T-helper 2 cell treated with Interferon-gamma antibody and Interleukin-4, amounts not matched to agents 5 μg/mL and 100 μg/mL, for 36 hours (primary cell): ENCODE measurements around the gene KCNJ2.

Experiments used
- DNase-seq: peaks from one replicate; pipeline ENCODE4 v3.0.0; 2021; ENCODE audit warnings: low spot score
- H3K27ac Mint-ChIP-seq: one replicate; pipeline ENCODE4 v1.8.0; 2021; ENCODE audit warnings: mild to moderate bottlenecking, mixed read lengths
- H3K27me3 Mint-ChIP-seq: one replicate; pipeline ENCODE4 v1.8.0; 2021; ENCODE audit warnings: low read depth, mixed read lengths
- H3K36me3 Mint-ChIP-seq: one replicate; pipeline ENCODE4 v1.8.0; 2021; ENCODE audit warnings: low read depth, mixed read lengths
- H3K4me1 Mint-ChIP-seq: one replicate; pipeline ENCODE4 v1.8.0; 2021; ENCODE audit warnings: low read depth, mixed read lengths
- H3K4me3 Mint-ChIP-seq: one replicate; pipeline ENCODE4 v1.8.0; 2022; ENCODE audit warnings: mild to moderate bottlenecking, moderate library complexity, mixed read lengths
- H3K9me3 Mint-ChIP-seq: one replicate; pipeline ENCODE4 v1.8.0; 2021; ENCODE audit warnings: mixed read lengths

The KCNJ2 gene

DNA sequence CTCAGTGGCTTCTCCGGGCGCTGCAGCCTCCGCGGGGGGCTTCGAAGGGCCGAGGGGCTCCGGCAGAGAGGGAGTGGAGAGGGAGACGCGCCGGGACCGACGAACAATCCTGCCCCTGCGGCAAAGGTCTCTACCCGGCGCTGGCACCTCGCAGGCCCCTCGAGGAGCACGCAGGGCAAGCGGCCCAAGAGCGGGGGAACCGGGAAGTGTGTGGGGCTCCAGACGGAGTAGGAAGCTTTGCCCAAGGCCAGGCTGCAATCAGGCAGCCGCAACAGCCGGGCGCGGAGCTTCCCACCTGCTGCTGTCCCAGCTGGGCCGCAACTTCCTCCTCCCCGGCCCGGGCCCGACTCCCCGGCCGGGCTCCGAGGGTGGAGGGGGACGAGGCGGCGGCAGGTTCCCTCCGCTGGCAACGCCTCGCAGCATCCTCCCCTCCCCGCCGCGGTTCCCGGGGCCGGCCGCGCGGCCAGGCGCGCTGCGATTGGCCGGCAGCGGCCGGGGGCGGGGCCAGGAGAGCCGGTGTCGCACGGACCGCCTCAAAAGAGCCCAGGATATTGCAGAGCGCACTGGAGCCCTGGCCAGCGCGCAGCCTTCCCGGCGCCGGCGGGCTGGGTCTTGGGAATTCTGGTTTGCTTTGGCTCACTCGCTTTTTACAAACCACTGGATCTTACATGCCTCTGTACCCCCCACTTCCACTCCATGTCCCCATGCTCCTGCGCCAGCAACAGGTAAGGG, at the start of gene KCNJ2:
Gene KCNJ2, plus strand, starts transcription at position 556 of the 732 bp plus-strand sequence. CDS start 5,508 bp downstream, outside the sequence.
- Mint-ChIP-seq H3K4me3 (peak within 1 kb of the TSS; percentile 81), H3K9me3 (no peaks in the 10 kb centered on the region), H3K27me3 (peaks cover 62% of the 10 kb centered on the region), H3K36me3 (no peaks in the 10 kb centered on the region), H3K4me1 (peaks cover 9% of the 10 kb centered on the region), H3K27ac (no peak within 1 kb of the TSS)
- DNase-seq: peak; percentile 74

DNA sequence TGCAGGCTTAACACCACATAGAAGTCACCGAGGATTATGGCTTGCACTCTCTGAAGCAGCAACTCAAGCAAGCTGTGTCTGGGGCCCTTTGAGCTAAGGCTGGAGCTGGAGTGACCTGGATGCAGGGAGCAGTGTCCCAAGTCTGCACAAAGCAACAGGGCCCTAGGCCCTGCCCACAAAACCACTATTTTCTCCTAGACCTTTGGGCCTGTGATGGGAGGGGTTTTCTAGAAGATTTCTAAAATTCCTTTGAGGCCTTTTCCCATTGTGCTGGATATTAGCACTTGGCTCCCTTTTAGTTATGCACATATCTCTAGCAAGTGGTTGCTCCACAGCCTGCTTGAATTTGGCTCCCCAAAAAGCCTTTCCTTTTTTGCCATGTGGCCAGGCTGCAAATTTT, 49.8 kb upstream of the KCNJ2 start:
- peaks cover 7% of the 10 kb centered on the region for H3K4me1 Mint-ChIP-seq
- peaks cover 2% of the 10 kb centered on the region for H3K27me3 Mint-ChIP-seq
- H3K9me3 Mint-ChIP-seq: no peaks in the 10 kb centered on the region
- no peak overlapping the region for H3K27ac Mint-ChIP-seq
- no peak overlapping the region for H3K4me3 Mint-ChIP-seq
- DNase-seq: no peak
- no peaks in the 10 kb centered on the region for H3K36me3 Mint-ChIP-seq

DNA sequence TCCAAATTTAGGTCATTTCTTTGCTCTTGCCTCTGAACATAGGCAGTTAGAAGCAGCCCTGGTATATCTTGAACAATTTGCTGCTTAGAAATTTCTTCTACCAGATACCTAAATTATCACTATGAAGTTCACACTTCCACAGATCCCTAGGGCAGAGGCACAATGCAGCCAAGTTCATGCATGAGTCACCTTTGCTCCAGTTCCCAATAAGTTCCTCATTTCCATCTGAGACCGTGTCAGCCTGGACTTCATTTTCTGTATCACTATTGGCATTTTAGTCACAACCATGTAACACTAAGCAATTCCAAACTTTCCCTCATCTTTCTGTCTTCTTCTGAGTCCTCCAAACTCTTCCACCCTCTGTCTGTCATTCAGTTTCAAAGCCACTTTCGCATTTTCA, 49.3 kb upstream of the KCNJ2 start:
- no peak for DNase-seq
- no peaks in the 10 kb centered on the region for H3K36me3 Mint-ChIP-seq
- peaks cover 9% of the 10 kb centered on the region for H3K4me1 Mint-ChIP-seq
- H3K9me3 Mint-ChIP-seq: no peaks in the 10 kb centered on the region
- H3K4me3 Mint-ChIP-seq: no peak overlapping the region
- H3K27ac Mint-ChIP-seq: no peak overlapping the region
- H3K27me3 Mint-ChIP-seq: peaks cover 2% of the 10 kb centered on the region

DNA sequence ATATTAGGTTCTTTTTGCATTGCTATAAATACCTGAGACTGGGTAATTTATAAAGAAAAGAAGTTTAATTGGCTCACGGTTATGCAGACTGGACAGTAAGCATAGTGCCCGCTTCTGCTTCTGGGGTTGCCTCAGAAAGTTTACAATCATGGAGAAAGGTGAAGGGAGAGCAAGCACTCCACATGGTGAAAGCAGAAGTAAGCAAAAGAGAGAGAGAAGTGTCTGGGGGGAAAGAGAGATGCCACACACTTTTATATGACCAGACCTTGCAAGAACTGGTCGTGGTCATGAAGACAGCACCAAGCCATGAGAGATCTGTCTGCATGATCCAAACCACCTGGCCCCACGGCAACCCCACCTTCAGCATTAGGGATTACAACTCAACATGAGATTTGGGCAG, 48.9 kb upstream of the KCNJ2 start:
- DNase-seq: no peak
- Mint-ChIP-seq H3K27me3 (peaks cover 2% of the 10 kb centered on the region), H3K27ac (no peak overlapping the region), H3K9me3 (no peaks in the 10 kb centered on the region), H3K4me1 (peaks cover 9% of the 10 kb centered on the region), H3K4me3 (no peak overlapping the region), H3K36me3 (no peaks in the 10 kb centered on the region)

DNA sequence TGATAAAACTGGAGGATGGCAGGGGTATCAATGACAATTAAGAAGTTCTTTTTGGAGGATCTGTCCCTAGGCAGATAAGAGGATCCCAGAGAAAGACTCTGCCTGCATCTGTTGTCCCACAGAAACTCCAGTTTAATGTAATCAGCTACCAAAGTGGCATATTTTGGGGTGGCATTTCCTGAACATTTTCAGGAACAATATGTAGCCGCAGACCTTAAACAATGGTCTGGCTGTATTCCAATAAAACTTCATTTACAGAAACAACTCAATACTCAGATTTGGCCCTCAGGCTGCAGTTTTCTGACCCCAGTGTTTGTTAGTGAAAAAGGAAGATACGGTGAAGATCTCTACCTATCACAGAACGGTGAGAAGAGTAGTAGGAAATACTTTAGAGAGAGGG, 48.2 kb upstream of the KCNJ2 start:
- H3K9me3 Mint-ChIP-seq: no peaks in the 10 kb centered on the region
- H3K4me3 Mint-ChIP-seq: no peak overlapping the region
- H3K4me1 Mint-ChIP-seq: peaks cover 9% of the 10 kb centered on the region
- H3K36me3 Mint-ChIP-seq: no peaks in the 10 kb centered on the region
- no peak for DNase-seq
- no peaks in the 10 kb centered on the region for H3K27me3 Mint-ChIP-seq
- no peak overlapping the region for H3K27ac Mint-ChIP-seq

- DNase-seq: no peak
- H3K4me1 Mint-ChIP-seq: peaks cover 9% of the 10 kb centered on the region
Observed at GRCh38 chr17:70123193-70123592, 46.1 kb upstream of the KCNJ2 start.

DNA sequence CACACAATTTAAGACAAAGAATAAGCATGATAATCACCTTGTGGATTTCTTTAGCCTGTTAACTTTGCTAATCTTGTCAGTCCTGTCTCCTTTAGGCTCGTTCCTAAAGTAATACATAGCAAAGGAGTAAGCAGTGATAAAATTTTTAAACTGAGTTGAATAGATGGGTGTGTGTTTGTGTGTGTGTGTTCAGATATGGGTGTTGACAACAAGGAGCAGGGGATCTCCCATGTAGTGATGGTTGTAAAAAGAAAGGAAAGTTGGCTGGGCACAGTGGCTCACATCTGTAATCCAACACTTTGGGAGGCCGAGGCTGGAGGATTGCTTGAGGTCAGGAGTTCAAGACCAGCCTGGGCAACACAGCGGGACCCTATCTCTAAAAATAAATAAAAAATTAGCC, 44.6 kb upstream of the KCNJ2 start:
- H3K36me3 Mint-ChIP-seq: no peaks in the 10 kb centered on the region

More at GRCh38 chr17:70123193-70123592, 46.1 kb upstream of the KCNJ2 start:
- H3K9me3 Mint-ChIP-seq: no peaks in the 10 kb centered on the region
- no peak overlapping the region for H3K27ac Mint-ChIP-seq
- H3K27me3 Mint-ChIP-seq: no peaks in the 10 kb centered on the region
- H3K36me3 Mint-ChIP-seq: no peaks in the 10 kb centered on the region
- H3K4me3 Mint-ChIP-seq: no peak overlapping the region

GRCh38 chr17:70127221-70127873, 42.0 kb upstream of the KCNJ2 start:
- no peak overlapping the region for H3K27ac Mint-ChIP-seq
- no peaks in the 10 kb centered on the region for H3K27me3 Mint-ChIP-seq
- H3K9me3 Mint-ChIP-seq: no peaks in the 10 kb centered on the region
- no peak for DNase-seq
- no peak overlapping the region for H3K4me3 Mint-ChIP-seq
- no peaks in the 10 kb centered on the region for H3K36me3 Mint-ChIP-seq
- peaks cover 9% of the 10 kb centered on the region for H3K4me1 Mint-ChIP-seq

More for the DNA sequence above, 44.6 kb upstream of the KCNJ2 start:
- Mint-ChIP-seq H3K27ac (no peak overlapping the region), H3K9me3 (no peaks in the 10 kb centered on the region), H3K4me3 (no peak overlapping the region), H3K4me1 (peaks cover 9% of the 10 kb centered on the region), H3K27me3 (no peaks in the 10 kb centered on the region)
- DNase-seq: no peak

GRCh38 chr17:70128727-70129238, 40.5 kb upstream of the KCNJ2 start:
- H3K4me3 Mint-ChIP-seq: no peak overlapping the region

GRCh38 chr17:70130289-70130688, 39.0 kb upstream of the KCNJ2 start:
- Mint-ChIP-seq H3K4me3 (no peak overlapping the region), H3K36me3 (no peaks in the 10 kb centered on the region), H3K9me3 (no peaks in the 10 kb centered on the region), H3K27ac (no peak overlapping the region), H3K4me1 (no peaks in the 10 kb centered on the region), H3K27me3 (peaks cover 5% of the 10 kb centered on the region)
- DNase-seq: no peak

More at GRCh38 chr17:70128727-70129238, 40.5 kb upstream of the KCNJ2 start:
- no peaks in the 10 kb centered on the region for H3K36me3 Mint-ChIP-seq
- no peak for DNase-seq
- peaks cover 7% of the 10 kb centered on the region for H3K4me1 Mint-ChIP-seq
- no peaks in the 10 kb centered on the region for H3K27me3 Mint-ChIP-seq
- no peaks in the 10 kb centered on the region for H3K9me3 Mint-ChIP-seq
- no peak overlapping the region for H3K27ac Mint-ChIP-seq

DNA sequence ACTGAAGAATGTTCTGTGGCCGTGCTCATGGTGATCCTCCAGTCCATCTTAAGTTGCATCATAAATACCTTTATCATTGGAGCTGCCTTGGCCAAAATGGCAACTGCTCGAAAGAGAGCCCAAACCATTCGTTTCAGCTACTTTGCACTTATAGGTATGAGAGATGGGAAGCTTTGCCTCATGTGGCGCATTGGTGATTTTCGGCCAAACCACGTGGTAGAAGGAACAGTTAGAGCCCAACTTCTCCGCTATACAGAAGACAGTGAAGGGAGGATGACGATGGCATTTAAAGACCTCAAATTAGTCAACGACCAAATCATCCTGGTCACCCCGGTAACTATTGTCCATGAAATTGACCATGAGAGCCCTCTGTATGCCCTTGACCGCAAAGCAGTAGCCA, 36.8 kb upstream of the KCNJ2 start:
- no peak overlapping the region for H3K27ac Mint-ChIP-seq
- H3K4me3 Mint-ChIP-seq: no peak overlapping the region
- H3K27me3 Mint-ChIP-seq: peaks cover 5% of the 10 kb centered on the region
- peaks cover 7% of the 10 kb centered on the region for H3K4me1 Mint-ChIP-seq
- no peak for DNase-seq
- no peaks in the 10 kb centered on the region for H3K36me3 Mint-ChIP-seq
- no peaks in the 10 kb centered on the region for H3K9me3 Mint-ChIP-seq

GRCh38 chr17:70134042-70134441, 35.3 kb upstream of the KCNJ2 start:
- peaks cover 5% of the 10 kb centered on the region for H3K27me3 Mint-ChIP-seq
- no peaks in the 10 kb centered on the region for H3K9me3 Mint-ChIP-seq
- H3K4me1 Mint-ChIP-seq: peaks cover 12% of the 10 kb centered on the region
- no peak overlapping the region for H3K4me3 Mint-ChIP-seq
- no peaks in the 10 kb centered on the region for H3K36me3 Mint-ChIP-seq
- DNase-seq: no peak
- H3K27ac Mint-ChIP-seq: no peak overlapping the region

DNA sequence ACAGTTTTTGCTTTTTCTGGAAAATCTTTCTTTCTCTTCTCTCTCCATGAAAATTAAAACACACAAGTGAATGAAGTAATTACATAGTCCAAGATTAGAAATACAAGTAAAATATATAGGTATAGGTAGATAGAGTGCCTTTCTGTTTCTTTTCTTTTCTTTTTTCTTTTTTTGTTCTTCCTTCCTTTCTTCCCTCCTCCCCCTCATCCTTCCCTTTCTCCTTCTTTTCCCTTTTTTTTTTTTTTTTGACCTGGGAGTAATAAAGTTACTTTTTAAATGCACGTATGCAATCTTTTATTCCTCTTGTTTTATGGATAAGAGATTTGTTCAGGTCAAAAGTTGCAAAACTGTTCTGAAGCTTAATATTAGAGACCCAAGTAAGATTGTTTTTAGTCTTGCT, 34.6 kb upstream of the KCNJ2 start:
- Mint-ChIP-seq H3K36me3 (no peaks in the 10 kb centered on the region), H3K27me3 (peaks cover 5% of the 10 kb centered on the region), H3K27ac (no peak overlapping the region), H3K4me1 (peaks cover 12% of the 10 kb centered on the region), H3K4me3 (no peak overlapping the region), H3K9me3 (no peaks in the 10 kb centered on the region)
- no peak for DNase-seq

DNA sequence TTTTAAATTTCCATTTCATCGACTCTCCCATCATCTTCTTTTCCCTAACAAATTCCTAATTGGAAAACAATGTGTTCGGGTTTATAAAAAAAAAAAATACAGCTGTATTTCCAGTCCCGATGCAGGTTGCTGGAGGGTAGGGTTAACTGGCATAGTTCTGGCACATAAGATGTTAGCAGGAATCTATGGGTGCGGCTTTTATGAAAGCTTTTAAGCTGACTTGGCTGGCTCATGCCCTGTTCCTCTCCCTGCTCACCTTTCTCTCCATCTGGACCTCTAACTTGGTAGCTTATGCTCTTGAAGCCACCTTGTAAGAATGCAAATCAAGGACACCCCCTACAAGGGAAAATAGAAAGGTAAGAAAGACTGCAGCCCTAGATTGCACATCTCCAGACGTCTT, 33.2 kb upstream of the KCNJ2 start:
- Mint-ChIP-seq H3K9me3 (no peaks in the 10 kb centered on the region), H3K4me3 (no peak overlapping the region), H3K36me3 (no peaks in the 10 kb centered on the region), H3K27ac (no peak overlapping the region), H3K27me3 (peaks cover 10% of the 10 kb centered on the region), H3K4me1 (peaks cover 12% of the 10 kb centered on the region)
- DNase-seq: no peak
